Measurements from ENCODE around the gene PPP1R13B. TPM values are rescaled to one million over a fixed set of nuclear protein-coding genes. Genes with fewer than 3 reads are reported as not detected.

Gene PPP1R13B
- polyA plus RNA-seq, 1 of the 3 experiments (the other 2 are of a cell fraction), result 5.7 TPM

DNA sequence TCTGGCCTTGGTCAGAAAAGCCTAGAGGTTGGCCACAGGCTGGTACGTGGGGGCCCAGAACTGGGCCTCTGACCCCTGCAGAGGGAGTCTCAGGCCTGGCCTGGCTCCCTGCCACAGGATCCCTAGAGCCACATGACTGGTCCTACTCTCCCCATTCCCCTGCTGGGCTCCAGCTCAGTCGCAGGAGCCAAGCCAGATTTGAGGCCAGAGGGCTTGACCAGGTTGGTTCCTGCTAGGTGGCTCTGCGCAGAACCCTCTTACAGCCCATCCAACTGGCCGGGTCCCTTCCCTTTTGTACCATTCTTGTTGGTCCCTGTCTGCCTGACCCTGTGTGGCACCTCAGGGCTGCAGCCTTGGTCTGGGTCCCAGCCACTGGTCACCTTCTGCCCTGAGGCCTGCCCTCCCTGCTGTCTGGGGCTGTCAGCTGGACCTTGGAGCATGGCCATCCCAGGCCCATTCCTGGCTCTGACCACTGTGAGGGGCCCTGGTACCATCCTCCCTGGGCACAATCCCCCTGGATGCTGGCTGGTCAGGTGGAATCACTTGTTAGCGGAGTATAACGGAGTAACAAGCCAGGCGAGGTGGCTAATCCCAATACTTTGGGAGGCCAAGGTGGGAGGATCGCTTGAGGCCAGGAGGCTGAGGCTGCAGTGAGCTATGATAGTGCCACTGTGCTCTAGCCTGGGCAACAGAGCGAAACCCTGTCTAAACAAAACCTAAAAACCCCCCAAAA lies 22.9 kb upstream of the PPP1R13B start:
- Histone ChIP-seq H3F3A (replicated peaks; ENCODE audit: insufficient read depth) (no peaks in the 10 kb centered on the region), H3K9ac (no peak overlapping the region), H2AFZ (ENCODE audit: low read depth) (no peak overlapping the region), H3K9me3 (no peaks in the 10 kb centered on the region), H3K4me2 (no peak overlapping the region), H3K79me2 (ENCODE audit: insufficient read depth) (no peaks in the 10 kb centered on the region), H3K36me3 (replicated peaks in 1 of 2; ENCODE audit: control insufficient read depth in 1 of 2, insufficient read depth in 2 of 2, low read length in 1 of 2) (no peaks in the 10 kb centered on the region), H3K4me1 (ENCODE audit: control insufficient read depth in 1 of 2, insufficient read depth in 2 of 2, low read depth in 1 of 2, low read length in 1 of 2) (peaks cover 0 to 14% of the 10 kb centered on the region in 2 experiments; a peak in 1 of 4 replicates), H3K27ac (ENCODE audit: low read depth in 2 of 2, low read length in 1 of 2) (no peak overlapping the region), H3K4me3 (ENCODE audit: low read depth in 2 of 2, low read length in 1 of 2) (no peak overlapping the region), H3K27me3 (ENCODE audit: insufficient read depth) (no peaks in the 10 kb centered on the region), H4K20me1 (ENCODE audit: insufficient read depth) (no peaks in the 10 kb centered on the region), H3K9me2 (no peaks in the 10 kb centered on the region)
- CTCF ChIA-PET, result interaction anchor here (1.0 kb wide), 1 partner anchor 40 kb away, joined by 4 read pairs; no protein-coding TSS in a partner anchor
- POLR2A ChIA-PET, result no interaction called here
- TF ChIP-seq EP300 (IDR thresholded peaks at IDR 0.05; ENCODE audit: borderline replicate concordance in 1 of 2, low read depth in 1 of 2, low read length in 1 of 2), result no peak
- no peak for TF ChIP-seq REST (IDR thresholded peaks at IDR 0.05; ENCODE audit: low read depth, low read length)
- TF ChIP-seq, protein P1, sequence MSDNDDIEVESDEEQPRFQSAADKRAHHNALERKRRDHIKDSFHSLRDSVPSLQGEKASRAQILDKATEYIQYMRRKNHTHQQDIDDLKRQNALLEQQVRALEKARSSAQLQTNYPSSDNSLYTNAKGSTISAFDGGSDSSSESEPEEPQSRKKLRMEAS (IDR thresholded peaks at IDR 0.05; ENCODE audit: low read depth), result no peak
- TF ChIP-seq RCOR1 (IDR thresholded peaks at IDR 0.05; ENCODE audit: low read length), result no peak
- no peak for TF ChIP-seq NFIC (IDR thresholded peaks at IDR 0.05; ENCODE audit: borderline replicate concordance)
- no peak for TF ChIP-seq FOXM1 (IDR thresholded peaks at IDR 0.05; ENCODE audit: low read depth)
- TF ChIP-seq JUND (IDR thresholded peaks at IDR 0.05), result no peak
- TF ChIP-seq TAF1 (IDR thresholded peaks at IDR 0.05; ENCODE audit: borderline replicate concordance, low read depth, low read length), result no peak
- no peak for TF ChIP-seq FOXJ3 (CRISPR knock-in tag; IDR thresholded peaks at IDR 0.05)
- TF ChIP-seq PBX3 (IDR thresholded peaks at IDR 0.05), result no peak
- no peak for TF ChIP-seq GATA2 (CRISPR knock-in tag; IDR thresholded peaks at IDR 0.05)
- no peak for TF ChIP-seq ELF1 (IDR thresholded peaks at IDR 0.05)
- no peak for TF ChIP-seq GABPA (IDR thresholded peaks at IDR 0.05; ENCODE audit: low read depth)
- TF ChIP-seq RFX5 (IDR thresholded peaks at IDR 0.05; ENCODE audit: low read length), result no peak
- no peak for TF ChIP-seq NRF1 (IDR thresholded peaks at IDR 0.05; ENCODE audit: low read depth, low read length)
- no peak for TF ChIP-seq CHD2 (IDR thresholded peaks at IDR 0.05; ENCODE audit: low read length, partially characterized antibody)
- no peak for TF ChIP-seq RAD21 (IDR thresholded peaks at IDR 0.05; ENCODE audit: low read length)
- TF ChIP-seq, protein P2, sequence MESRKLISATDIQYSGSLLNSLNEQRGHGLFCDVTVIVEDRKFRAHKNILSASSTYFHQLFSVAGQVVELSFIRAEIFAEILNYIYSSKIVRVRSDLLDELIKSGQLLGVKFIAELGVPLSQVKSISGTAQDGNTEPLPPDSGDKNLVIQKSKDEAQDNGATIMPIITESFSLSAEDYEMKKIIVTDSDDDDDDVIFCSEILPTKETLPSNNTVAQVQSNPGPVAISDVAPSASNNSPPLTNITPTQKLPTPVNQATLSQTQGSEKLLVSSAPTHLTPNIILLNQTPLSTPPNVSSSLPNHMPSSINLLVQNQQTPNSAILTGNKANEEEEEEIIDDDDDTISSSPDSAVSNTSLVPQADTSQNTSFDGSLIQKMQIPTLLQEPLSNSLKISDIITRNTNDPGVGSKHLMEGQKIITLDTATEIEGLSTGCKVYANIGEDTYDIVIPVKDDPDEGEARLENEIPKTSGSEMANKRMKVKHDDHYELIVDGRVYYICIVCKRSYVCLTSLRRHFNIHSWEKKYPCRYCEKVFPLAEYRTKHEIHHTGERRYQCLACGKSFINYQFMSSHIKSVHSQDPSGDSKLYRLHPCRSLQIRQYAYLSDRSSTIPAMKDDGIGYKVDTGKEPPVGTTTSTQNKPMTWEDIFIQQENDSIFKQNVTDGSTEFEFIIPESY (IDR thresholded peaks at IDR 0.05; ENCODE audit: borderline replicate concordance, low read depth), result no peak
- TF ChIP-seq, protein P3, sequence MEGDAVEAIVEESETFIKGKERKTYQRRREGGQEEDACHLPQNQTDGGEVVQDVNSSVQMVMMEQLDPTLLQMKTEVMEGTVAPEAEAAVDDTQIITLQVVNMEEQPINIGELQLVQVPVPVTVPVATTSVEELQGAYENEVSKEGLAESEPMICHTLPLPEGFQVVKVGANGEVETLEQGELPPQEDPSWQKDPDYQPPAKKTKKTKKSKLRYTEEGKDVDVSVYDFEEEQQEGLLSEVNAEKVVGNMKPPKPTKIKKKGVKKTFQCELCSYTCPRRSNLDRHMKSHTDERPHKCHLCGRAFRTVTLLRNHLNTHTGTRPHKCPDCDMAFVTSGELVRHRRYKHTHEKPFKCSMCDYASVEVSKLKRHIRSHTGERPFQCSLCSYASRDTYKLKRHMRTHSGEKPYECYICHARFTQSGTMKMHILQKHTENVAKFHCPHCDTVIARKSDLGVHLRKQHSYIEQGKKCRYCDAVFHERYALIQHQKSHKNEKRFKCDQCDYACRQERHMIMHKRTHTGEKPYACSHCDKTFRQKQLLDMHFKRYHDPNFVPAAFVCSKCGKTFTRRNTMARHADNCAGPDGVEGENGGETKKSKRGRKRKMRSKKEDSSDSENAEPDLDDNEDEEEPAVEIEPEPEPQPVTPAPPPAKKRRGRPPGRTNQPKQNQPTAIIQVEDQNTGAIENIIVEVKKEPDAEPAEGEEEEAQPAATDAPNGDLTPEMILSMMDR (IDR thresholded peaks at IDR 0.05), result no peak
- WGBS (ENCODE audit: low lambda C conversion rate), result 88% methylated on average over 7 of the region's 9 CpGs
- DNase-seq, result peak; percentile 42
